VCaP (cell line): ENCODE results near the gene DNER.

ENCODE experiments used
- H3K27ac ChIP-seq: fragments of 450-650 bp; 2 replicates; pipeline ENCODE4 v1.5.1; 2017
- CTCF ChIP-seq: fragments of 450-650 bp; conservative IDR thresholded peaks from 2 replicates; pipeline ENCODE4 v1.5.1; 2017; ENCODE audit warnings: mild to moderate bottlenecking, moderate library complexity

The DNER gene

DNA sequence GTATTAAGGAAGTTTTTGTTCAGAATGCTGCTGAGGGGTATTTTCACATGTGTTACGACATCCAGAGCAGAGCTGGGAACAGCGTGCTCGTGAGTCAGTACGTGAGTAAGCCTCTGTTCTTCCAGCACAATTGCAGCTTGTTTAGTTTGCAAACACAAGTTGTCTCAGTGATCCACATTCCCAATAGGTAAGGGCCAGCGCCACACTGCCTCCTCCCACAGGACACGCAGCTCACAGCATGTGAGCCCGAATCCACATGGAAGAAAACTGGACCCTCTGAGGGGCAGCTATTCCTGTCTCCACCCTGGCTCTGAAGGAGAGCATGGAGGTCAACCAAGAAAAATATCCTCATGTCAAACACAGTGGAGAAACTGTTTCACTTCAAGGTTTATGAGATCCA, 269.3 kb downstream of the DNER start:
- TF ChIP-seq CTCF: no peak
- H3K27ac ChIP-seq: no peak overlapping the region

DNA sequence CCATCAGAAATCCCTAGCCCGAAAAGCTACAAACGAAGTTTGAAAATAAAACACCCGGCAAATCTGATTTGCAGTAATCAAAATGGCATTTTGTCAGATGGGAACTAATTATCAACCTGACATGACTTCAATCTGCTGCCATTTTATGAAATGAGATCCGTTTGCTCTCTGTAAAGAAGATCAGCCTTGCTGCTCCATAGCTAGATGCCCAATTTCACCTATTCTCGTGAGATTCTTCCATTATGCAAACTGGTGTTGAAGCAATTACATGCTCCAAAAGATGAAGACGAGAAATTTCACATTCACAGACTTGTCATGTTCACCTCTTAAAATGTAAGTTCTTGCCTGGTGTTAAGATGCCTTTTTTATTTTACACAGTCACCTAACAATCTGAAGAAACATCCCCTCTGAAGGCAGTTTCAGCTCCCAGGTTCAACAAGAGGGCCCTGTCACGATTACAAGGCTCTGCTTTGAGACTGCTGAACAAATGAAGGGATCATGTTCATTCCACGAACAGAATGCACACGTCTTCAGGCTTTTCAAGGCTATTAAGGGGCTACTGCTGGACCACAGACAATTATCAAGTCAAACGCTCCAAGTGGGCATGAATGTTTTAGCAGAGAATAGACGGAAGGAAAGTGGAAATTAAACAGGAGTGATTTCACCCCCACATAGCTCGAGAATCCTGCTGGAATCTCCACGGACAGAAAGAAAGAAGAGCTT, 270.6 kb downstream of the DNER start:
- TF ChIP-seq CTCF: no peak
- H3K27ac ChIP-seq: no peak overlapping the region

DNA sequence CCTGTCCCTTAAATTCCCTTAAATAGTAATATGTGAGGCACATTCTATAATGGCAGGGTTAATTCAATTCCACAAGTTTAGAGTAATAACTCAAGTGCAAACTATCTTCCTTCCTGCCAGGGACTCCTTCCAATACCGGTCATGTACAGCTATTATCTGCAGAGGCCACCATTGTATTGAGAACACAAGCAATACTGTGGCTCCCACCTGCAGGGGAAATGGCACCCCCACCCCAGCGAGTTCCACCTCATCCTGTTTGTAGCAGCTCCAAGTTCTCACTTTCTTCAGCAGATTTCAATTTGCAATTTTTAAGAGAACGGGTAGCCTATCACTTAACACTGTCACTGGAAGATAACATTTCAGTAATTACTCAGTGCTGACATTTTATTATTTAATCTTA, 271.2 kb downstream of the DNER start:
- TF ChIP-seq CTCF: no peak
- no peak overlapping the region for H3K27ac ChIP-seq

DNA sequence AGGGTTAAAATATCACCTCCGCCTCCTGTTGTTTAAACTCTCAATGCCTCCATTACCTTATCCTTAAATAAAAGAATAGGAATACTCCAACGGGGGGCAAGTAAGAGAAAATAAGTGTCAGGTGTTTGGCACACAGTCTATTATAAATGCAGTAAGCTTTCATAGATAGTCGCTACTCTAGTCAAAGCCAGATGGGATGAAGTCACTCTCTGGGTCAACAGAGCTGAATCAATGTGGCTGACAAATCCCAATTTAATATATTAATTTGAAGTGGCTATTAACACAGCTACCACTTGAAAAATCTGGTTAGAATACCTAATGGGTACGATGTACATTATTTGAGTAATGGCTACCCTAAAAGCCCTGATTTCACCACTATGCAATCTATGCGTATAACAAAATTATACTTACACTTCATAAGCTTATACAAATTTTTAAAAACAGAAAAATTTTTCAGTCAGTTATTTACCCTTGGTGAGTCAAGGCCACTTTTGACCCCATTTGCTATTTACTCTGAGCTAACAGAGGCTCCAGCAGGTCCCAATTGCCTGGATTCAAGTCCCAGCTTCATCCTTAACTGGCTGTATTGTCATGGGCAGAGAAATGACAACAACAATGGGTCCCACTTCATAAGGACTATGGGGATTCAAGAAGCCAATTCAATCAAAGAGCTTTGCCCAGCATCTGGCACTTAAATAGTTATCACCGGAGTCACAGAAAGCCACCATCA, 275.8 kb downstream of the DNER start:
- TF ChIP-seq CTCF: no peak
- H3K27ac ChIP-seq: no peak overlapping the region

DNA sequence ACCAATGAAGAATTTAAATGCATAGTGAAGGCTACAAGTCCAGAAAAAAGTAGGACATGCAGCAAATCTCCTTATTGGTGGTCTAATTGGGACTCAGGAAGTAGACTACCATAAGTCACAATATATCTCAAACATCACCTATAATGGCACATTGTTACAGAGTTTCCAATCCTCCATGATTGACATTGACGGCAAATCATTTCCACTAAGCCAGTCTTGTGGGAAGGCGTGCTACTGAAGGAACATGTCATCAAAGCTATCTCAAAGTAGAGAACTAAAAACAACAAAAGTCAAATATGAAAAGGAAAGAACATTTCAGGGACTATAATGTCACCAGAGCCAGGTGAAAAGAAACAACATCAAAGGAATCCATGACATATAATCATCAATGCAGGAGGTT, 276.9 kb downstream of the DNER start:
- TF ChIP-seq CTCF: no peak
- H3K27ac ChIP-seq: no peak overlapping the region

DNA sequence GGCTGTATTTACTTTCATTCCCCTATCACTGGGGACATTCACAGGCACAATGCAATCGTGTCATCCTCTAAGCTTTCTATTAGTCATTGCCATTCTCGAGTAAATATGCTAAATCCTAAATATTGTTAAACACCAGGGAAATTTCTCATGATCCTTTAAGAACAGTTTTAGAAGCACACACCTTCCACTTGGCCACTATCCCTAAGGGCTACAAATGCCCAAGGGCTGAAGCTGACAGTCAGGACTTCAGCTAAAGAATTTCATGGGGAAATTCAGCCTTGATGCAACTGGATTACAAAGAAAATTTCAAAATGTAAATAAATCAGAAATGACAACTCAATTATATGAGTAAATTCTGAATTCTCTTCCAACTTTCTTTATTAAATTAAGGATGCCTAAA, 280.2 kb downstream of the DNER start:
- no peak for TF ChIP-seq CTCF
- no peak overlapping the region for H3K27ac ChIP-seq

DNA sequence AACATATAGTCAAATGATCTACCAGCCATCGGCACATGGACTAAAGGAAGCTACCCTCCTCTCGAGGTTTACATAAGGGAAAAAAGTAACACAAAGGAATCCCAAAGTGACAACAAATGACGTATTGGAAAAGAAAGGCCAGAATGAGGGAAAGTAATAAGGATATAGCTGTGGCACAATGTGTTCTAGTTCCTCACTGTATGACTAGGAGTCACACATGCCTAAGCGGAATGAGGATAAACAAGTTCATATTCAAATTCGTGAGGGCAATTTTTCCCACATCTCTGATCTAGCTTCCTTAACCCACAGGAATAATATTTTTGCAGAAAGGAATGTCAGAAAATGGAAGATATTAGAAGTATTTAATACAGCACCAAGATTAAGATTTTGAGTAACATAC, 281.0 kb downstream of the DNER start:
- TF ChIP-seq CTCF: no peak
- H3K27ac ChIP-seq: no peak overlapping the region
